Measurements from ENCODE around the gene VWA5B1.

The VWA5B1 gene

DNA sequence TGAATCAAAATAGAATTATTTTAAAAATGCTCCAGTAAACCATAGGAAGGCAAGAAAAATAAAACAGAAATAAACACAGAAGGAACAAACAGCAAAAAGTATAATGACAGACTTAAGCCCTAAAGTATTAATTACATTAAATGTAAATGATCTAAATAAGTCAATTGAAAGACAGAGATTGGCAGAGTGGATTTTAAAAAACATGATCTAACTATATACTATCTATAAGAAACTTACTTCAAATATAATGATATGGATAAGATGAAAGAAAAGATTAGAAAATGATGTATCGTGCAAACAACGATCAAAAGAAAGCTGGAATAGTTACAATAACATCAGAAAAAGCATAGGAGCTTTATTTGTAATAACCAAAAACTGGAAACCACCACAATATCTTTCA, 104.6 kb downstream of the VWA5B1 start:
- peaks cover 83% of the 10 kb centered on the region for H3K27me3 ChIP-seq (ENCODE audit: control insufficient read depth, insufficient read depth, low read length)
- H3K9me3 ChIP-seq (ENCODE audit: control insufficient read depth, insufficient read depth, low read depth, low read length): no peaks in the 10 kb centered on the region
- H3K9ac ChIP-seq (ENCODE audit: low read length): no peak overlapping the region
- no peak overlapping the region for H3K4me3 ChIP-seq (ENCODE audit: low read depth, low read length)
- H3K4me1 ChIP-seq (ENCODE audit: control insufficient read depth, insufficient read depth, low read length): no peaks in the 10 kb centered on the region
- no peak overlapping the region for H3K27ac ChIP-seq (ENCODE audit: low read depth, low read length)
- H3K36me3 ChIP-seq (ENCODE audit: control insufficient read depth, insufficient read depth, low read length): no peaks in the 10 kb centered on the region

DNA sequence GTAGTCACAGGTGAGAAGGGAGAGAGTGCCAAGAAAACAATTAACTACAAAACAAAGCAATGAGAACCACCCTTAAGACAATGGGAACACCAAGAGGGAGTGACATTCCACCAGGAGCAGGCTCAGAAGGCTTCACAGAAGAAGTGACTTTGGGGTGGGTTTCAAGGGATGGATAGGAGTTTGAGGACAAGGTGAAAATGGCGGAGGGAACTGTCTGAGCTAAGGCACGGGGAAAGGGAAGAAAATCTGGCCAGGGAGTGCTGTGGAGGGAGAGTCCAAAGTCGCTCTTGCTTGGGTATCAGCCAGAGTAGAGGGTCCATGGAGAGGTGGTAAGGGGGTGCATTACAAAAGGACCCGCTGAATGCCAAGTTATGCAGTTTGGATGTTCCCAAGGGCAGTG, 108.1 kb downstream of the VWA5B1 start:
- Histone ChIP-seq H3K27ac (ENCODE audit: low read depth, low read length) (no peak overlapping the region), H3K9ac (ENCODE audit: low read length) (no peak overlapping the region), H3K9me3 (ENCODE audit: control insufficient read depth, insufficient read depth, low read depth, low read length) (no peaks in the 10 kb centered on the region), H3K27me3 (ENCODE audit: control insufficient read depth, insufficient read depth, low read length) (peaks cover 84% of the 10 kb centered on the region), H3K4me1 (ENCODE audit: control insufficient read depth, insufficient read depth, low read length) (no peaks in the 10 kb centered on the region), H3K4me3 (ENCODE audit: low read depth, low read length) (no peak overlapping the region), H3K36me3 (ENCODE audit: control insufficient read depth, insufficient read depth, low read length) (no peaks in the 10 kb centered on the region)

DNA sequence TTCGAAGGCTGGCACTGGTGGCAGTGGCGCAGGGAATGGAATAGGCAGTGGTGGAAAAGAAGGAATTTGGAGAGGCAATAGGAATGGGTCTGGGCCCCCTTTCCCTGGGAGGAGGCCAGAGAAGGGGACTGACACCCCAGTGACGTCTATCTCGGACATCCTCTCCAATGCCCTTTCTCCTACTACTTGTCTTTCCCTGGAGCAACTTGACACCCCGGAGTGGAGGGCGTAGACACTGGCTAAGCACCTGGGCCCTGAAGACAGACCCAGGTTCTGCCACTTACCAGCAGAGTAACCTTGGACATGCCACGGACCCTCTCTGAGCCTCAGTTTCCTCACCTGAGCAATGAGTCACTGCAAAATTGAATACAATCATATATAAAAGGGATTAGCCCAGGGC, 108.5 kb downstream of the VWA5B1 start:
- Histone ChIP-seq H3K9me3 (ENCODE audit: control insufficient read depth, insufficient read depth, low read depth, low read length) (no peaks in the 10 kb centered on the region), H3K9ac (ENCODE audit: low read length) (no peak overlapping the region), H3K27me3 (ENCODE audit: control insufficient read depth, insufficient read depth, low read length) (peaks cover 84% of the 10 kb centered on the region), H3K4me3 (ENCODE audit: low read depth, low read length) (no peak overlapping the region), H3K4me1 (ENCODE audit: control insufficient read depth, insufficient read depth, low read length) (no peaks in the 10 kb centered on the region), H3K27ac (ENCODE audit: low read depth, low read length) (no peak overlapping the region), H3K36me3 (ENCODE audit: control insufficient read depth, insufficient read depth, low read length) (no peaks in the 10 kb centered on the region)

DNA sequence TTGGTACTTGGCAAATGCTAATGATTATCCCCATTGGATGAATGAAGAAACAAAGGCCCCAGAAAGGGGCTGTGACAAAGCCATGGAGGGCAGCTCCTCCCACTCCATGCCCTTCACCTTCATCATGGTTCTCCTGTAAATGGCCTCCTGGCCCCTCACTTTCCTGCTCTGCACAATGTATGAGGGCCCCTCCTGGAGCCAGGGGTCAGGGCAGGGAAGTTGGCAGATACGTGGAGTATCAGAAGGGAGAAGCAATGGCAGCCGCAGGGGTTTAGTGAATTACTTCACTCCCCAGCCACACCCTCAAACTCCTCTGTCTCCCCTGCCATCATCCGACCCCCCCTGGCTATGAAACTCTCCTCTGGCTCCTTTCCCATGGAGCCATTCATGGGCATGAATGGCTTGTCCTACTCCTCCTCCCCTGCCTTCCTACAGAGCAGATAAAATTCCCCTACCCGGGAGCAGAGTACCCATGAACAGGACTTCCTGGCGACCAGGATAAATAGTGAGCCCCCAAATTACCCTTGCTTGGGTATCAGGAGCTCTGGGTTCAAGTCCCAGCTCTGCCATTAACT, 109.0 kb downstream of the VWA5B1 start:
- no peaks in the 10 kb centered on the region for H3K9me3 ChIP-seq (ENCODE audit: control insufficient read depth, insufficient read depth, low read depth, low read length)
- H3K9ac ChIP-seq (ENCODE audit: low read length): no peak overlapping the region
- no peak overlapping the region for H3K4me3 ChIP-seq (ENCODE audit: low read depth, low read length)
- no peaks in the 10 kb centered on the region for H3K4me1 ChIP-seq (ENCODE audit: control insufficient read depth, insufficient read depth, low read length)
- no peaks in the 10 kb centered on the region for H3K36me3 ChIP-seq (ENCODE audit: control insufficient read depth, insufficient read depth, low read length)
- H3K27me3 ChIP-seq (ENCODE audit: control insufficient read depth, insufficient read depth, low read length): peaks cover 88% of the 10 kb centered on the region
- no peak overlapping the region for H3K27ac ChIP-seq (ENCODE audit: low read depth, low read length)

DNA sequence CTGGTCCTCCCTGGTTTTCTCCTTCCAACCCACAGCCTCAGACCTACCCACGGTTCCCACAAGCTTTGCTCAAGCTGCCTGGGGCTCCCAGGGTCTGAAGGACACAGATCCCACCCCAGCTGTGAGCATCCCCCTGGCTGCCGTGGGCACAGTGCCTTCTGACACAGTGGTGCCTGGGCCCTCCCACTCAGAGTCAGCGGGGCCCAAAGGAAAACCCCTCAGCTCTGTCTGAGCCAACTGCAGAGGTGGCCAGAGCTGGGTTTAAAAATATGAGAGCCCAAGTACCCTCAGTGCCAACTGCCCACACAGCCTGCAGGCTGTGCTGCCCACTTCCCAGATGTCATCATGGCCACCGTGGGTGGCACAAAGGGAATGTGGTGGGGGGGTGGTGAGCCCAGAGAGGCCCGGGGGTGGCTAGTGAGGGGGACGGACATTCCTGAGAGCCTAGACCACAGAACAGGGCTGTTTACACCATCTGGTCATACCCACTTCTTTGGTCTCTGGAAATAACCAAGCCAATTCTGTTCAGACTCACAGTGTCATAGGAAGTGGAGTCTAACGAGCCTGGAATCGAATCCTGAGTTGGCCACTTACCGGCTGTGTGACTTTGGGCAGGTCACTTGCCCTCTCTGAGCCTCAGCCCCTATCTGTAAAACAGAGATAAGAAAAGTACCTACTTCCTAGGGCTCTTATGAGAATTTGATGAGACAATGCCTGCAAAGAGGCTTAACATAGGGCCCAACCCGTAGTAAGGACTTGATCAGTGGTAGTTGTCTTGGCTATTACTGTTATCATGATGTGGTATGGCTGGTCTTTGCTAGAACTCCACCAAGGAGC, 109.9 kb downstream of the VWA5B1 start:
- Histone ChIP-seq H3K36me3 (ENCODE audit: control insufficient read depth, insufficient read depth, low read length) (no peaks in the 10 kb centered on the region), H3K27ac (ENCODE audit: low read depth, low read length) (no peak overlapping the region), H3K27me3 (ENCODE audit: control insufficient read depth, insufficient read depth, low read length) (peaks cover 96% of the 10 kb centered on the region), H3K4me3 (ENCODE audit: low read depth, low read length) (no peak overlapping the region), H3K4me1 (ENCODE audit: control insufficient read depth, insufficient read depth, low read length) (0 out of 2 replicates have a peak, but pooled peaks cover under 1% of the 10 kb centered on the region), H3K9me3 (ENCODE audit: control insufficient read depth, insufficient read depth, low read depth, low read length) (no peaks in the 10 kb centered on the region), H3K9ac (ENCODE audit: low read length) (no peak overlapping the region)

DNA sequence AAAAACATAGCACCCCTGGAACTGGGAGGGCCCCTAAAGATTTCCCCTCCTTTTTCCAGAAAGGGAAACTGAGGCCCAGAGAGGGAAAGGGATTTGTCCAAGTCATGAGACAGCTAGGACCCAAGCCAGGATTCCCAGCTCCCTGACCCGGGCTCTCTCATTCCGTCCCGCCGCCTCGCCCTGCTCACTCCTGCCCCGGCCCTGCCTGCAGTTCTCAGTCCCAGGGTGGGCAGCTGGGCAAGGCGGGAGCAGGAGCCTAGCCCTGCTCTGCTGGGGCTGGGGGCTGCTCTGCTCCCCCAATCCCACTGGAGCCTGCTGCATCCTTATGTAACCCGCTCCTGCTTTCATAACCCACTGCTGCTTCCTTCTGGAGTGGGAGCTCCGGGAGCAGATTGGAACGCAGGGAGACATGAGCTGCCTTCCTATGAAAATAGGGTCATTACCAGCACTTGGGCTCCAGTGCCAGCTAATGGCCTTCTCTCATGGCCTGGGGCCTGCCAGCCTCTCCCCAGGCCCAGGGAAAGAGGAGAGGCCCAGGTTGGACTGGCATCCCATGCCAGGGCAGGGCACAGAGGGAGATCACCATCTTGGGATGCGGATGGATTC, 110.8 kb downstream of the VWA5B1 start:
- Histone ChIP-seq H3K27me3 (ENCODE audit: control insufficient read depth, insufficient read depth, low read length) (peaks cover 100% of the 10 kb centered on the region), H3K9me3 (ENCODE audit: control insufficient read depth, insufficient read depth, low read depth, low read length) (no peaks in the 10 kb centered on the region), H3K9ac (ENCODE audit: low read length) (no peak overlapping the region), H3K27ac (ENCODE audit: low read depth, low read length) (no peak overlapping the region), H3K4me3 (ENCODE audit: low read depth, low read length) (no peak overlapping the region), H3K4me1 (ENCODE audit: control insufficient read depth, insufficient read depth, low read length) (peaks cover 5% of the 10 kb centered on the region; the same call in 1 of the 2 replicates), H3K36me3 (ENCODE audit: control insufficient read depth, insufficient read depth, low read length) (no peaks in the 10 kb centered on the region)

DNA sequence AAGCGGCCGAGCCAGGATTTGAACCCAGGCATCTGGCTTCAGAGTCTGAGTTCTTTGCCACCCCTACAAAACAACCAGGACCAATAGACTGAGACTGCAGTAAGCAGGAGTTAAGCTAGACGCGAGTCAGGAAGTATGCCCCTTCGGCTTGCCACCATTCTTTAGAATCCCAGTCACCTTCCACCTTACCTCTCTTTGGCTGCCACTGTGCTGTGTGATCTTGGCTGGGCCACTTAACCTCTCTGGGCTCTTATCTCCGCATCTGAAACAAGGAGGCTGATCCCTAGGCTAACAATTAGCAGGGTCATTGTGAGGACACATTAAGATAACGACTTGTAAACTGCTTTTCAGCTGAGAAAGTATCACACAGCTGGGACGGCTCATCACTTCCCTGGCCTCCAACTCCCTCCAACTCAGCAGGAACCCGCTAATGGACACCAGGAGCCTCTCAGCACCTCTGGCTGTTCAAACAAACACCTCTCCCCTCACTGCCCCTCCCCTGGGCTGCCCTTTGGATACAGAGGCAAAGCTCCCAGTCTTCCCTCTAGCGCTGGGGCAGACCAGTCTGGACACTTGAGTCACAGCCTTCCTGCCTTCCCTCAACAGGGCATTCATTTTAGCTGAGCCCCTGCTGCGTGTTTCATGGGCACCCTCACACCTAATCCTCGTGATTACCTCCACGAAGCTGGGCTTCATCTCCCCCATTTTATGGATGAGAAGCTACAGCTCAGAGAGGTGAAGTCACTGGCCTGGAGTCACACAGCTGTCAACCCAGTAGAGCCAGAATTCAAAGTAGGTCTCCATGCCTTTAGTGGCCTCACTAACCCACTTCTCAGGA, 112.1 kb downstream of the VWA5B1 start:
- Histone ChIP-seq H3K36me3 (ENCODE audit: control insufficient read depth, insufficient read depth, low read length) (no peaks in the 10 kb centered on the region), H3K27ac (ENCODE audit: low read depth, low read length) (no peak overlapping the region), H3K27me3 (ENCODE audit: control insufficient read depth, insufficient read depth, low read length) (peaks cover 100% of the 10 kb centered on the region), H3K9ac (ENCODE audit: low read length) (no peak overlapping the region), H3K9me3 (ENCODE audit: control insufficient read depth, insufficient read depth, low read depth, low read length) (no peaks in the 10 kb centered on the region), H3K4me3 (ENCODE audit: low read depth, low read length) (no peak overlapping the region), H3K4me1 (ENCODE audit: control insufficient read depth, insufficient read depth, low read length) (peaks cover 8% of the 10 kb centered on the region; the same call in 1 of the 2 replicates)

DNA sequence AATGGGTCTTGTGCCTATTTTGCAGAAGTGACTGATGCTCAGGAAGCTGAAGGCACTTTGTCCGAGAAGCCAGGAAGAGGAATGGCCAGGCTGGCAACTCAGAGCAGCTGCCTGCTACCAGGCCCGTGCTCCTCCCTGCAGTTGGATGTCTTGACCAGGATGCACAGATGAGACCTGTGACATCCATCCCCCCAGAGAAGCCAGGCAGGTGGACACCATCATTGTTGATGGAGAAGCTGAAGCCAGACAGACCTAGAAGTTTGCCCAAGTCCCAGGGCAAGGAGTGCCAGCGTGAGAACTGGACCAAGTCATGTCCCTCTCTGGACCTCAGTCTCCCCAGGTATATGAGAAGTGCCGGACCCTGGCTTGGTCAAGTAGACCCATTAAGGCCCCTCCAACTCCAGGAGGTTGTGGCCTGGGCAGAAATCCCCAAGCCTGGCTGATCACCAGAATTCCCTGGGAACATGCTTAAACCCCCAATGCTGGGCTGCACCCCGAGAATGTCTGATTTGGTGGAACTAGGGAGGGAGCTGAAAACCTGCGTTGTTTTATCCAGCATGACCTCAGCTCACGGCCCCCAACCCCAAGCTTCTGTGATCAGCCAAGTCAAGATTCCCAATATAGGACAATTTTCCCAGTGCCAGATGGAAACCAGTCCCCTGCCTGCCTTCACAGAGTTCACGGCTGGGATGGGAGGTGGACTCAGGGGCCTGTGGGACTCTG, 112.9 kb downstream of the VWA5B1 start:
- Histone ChIP-seq H3K27ac (ENCODE audit: low read depth, low read length) (no peak overlapping the region), H3K9ac (ENCODE audit: low read length) (no peak overlapping the region), H3K4me3 (ENCODE audit: low read depth, low read length) (no peak overlapping the region), H3K9me3 (ENCODE audit: control insufficient read depth, insufficient read depth, low read depth, low read length) (no peaks in the 10 kb centered on the region), H3K36me3 (ENCODE audit: control insufficient read depth, insufficient read depth, low read length) (no peaks in the 10 kb centered on the region), H3K4me1 (ENCODE audit: control insufficient read depth, insufficient read depth, low read length) (peaks cover 8% of the 10 kb centered on the region; the same call in 1 of the 2 replicates), H3K27me3 (ENCODE audit: control insufficient read depth, insufficient read depth, low read length) (peaks cover 100% of the 10 kb centered on the region)

DNA sequence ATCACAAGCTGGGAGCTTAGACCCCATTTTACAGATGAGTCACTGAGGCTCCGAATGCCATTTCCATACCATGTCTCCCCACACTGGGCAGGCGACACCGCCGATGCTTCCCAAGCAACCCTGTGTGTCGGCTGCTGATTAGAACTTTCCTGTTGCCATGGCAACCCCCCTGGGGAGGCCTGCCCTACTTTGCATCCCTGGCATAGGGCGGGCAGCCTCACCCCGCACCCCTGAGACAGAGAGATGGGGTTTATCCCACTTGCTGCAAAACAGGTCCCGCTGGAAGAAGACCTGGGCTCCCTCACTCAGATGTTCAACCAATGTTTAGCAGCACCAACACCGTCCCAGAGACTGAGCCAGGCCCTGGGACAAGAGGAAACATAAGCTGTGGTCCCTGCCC, 113.8 kb downstream of the VWA5B1 start:
- Histone ChIP-seq H3K27me3 (ENCODE audit: control insufficient read depth, insufficient read depth, low read length) (peaks cover 100% of the 10 kb centered on the region), H3K4me1 (ENCODE audit: control insufficient read depth, insufficient read depth, low read length) (peaks cover 8% of the 10 kb centered on the region; the same call in 1 of the 2 replicates), H3K36me3 (ENCODE audit: control insufficient read depth, insufficient read depth, low read length) (no peaks in the 10 kb centered on the region), H3K4me3 (ENCODE audit: low read depth, low read length) (no peak overlapping the region), H3K9me3 (ENCODE audit: control insufficient read depth, insufficient read depth, low read depth, low read length) (no peaks in the 10 kb centered on the region), H3K27ac (ENCODE audit: low read depth, low read length) (no peak overlapping the region), H3K9ac (ENCODE audit: low read length) (no peak overlapping the region)

All from HUES6 (cell line).